Measurements from ENCODE around the gene TRAM2. TPM values are rescaled to one million over a fixed set of nuclear protein-coding genes. Genes with fewer than 3 reads are reported as not detected.
A peak's percentile ranks its signal among the peaks of the same experiment; 100 is the strongest.

The TRAM2 gene
- total and polyA plus RNA-seq, 2 of the 13 experiments (the other 11 are each of a cell fraction or from before 2014, with no cell fraction given): 49.1 to 72.5 TPM

GRCh38 chr6:52577022-52577777 is at the start of gene TRAM2 (continued):
- TF ChIP-seq DR1 (CRISPR knock-in tag; IDR thresholded peaks at IDR 0.05) (peak; percentile 85; the same call in 1 of the 2 replicates), KLF13 (CRISPR knock-in tag; IDR thresholded peaks at IDR 0.05) (peak; percentile 64; the same call in 1 of the 2 replicates), MYNN (CRISPR knock-in tag; IDR thresholded peaks at IDR 0.05; ENCODE audit: low read depth) (no peak), ZNF572 (CRISPR knock-in tag; IDR thresholded peaks at IDR 0.05) (0 out of 2 replicates have a peak, but pooled peaks have one; percentile 24), ZNF615 (CRISPR knock-in tag; IDR thresholded peaks at IDR 0.05; ENCODE audit: borderline replicate concordance) (no peak), ZNF431 (CRISPR knock-in tag; IDR thresholded peaks at IDR 0.05; ENCODE audit: borderline replicate concordance, low read depth) (peak; percentile 78; the same call in 1 of the 2 replicates), CHCHD3 (CRISPR knock-in tag; IDR thresholded peaks at IDR 0.05) (peak; percentile 32; the same call in 1 of the 2 replicates), MAX (IDR thresholded peaks at IDR 0.05) (peak; percentile 79), CCDC6 (CRISPR knock-in tag; IDR thresholded peaks at IDR 0.05) (peak; percentile 88), ZFP91 (CRISPR knock-in tag; IDR thresholded peaks at IDR 0.05; ENCODE audit: borderline replicate concordance) (peak; percentile 69; the same call in 1 of the 2 replicates), SP5 (CRISPR knock-in tag; IDR thresholded peaks at IDR 0.05; ENCODE audit: borderline replicate concordance, low read depth) (peak; percentile 53), GTF3A (CRISPR knock-in tag; conservative IDR thresholded peaks at IDR 0.05) (0 out of 2 replicates have a peak, but pooled peaks have one; percentile 10), ZFP36L2 (CRISPR knock-in tag; IDR thresholded peaks at IDR 0.05) (no peak), RBM39 (IDR thresholded peaks at IDR 0.05; ENCODE audit: low read depth, low read length, poor library complexity, severe bottlenecking) (peak; percentile 42), LBX2 (CRISPR knock-in tag; IDR thresholded peaks at IDR 0.05; ENCODE audit: borderline replicate concordance) (0 out of 2 replicates have a peak, but pooled peaks have one; percentile 84), ZFY (CRISPR knock-in tag; IDR thresholded peaks at IDR 0.05) (peak; percentile 100), WIZ (CRISPR knock-in tag; IDR thresholded peaks at IDR 0.05) (no peak), EHMT2 (IDR thresholded peaks at IDR 0.05; ENCODE audit: borderline replicate concordance, low read depth, low read length) (no peak), FOSL2 (CRISPR knock-in tag; IDR thresholded peaks at IDR 0.05) (peak; percentile 25; the same call in 1 of the 2 replicates), TAF15 (IDR thresholded peaks at IDR 0.05; ENCODE audit: low read depth, low read length, poor library complexity, severe bottlenecking) (peak; percentile 94), KLF12 (CRISPR knock-in tag; IDR thresholded peaks at IDR 0.05; ENCODE audit: borderline replicate concordance) (peak; percentile 95), ZNF782 (CRISPR knock-in tag; IDR thresholded peaks at IDR 0.05; ENCODE audit: borderline replicate concordance) (no peak)
- TF ChIP-seq, protein P1, sequence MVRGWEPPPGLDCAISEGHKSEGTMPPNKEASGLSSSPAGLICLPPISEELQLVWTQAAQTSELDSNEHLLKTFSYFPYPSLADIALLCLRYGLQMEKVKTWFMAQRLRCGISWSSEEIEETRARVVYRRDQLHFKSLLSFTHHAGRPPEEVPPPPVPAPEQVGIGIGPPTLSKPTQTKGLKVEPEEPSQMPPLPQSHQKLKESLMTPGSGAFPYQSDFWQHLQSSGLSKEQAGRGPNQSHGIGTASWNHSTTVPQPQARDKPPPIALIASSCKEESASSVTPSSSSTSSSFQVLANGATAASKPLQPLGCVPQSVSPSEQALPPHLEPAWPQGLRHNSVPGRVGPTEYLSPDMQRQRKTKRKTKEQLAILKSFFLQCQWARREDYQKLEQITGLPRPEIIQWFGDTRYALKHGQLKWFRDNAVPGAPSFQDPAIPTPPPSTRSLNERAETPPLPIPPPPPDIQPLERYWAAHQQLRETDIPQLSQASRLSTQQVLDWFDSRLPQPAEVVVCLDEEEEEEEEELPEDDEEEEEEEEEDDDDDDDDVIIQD (CRISPR knock-in tag; IDR thresholded peaks at IDR 0.05; ENCODE audit: low read depth): no peak
- TF ChIP-seq, protein P2, sequence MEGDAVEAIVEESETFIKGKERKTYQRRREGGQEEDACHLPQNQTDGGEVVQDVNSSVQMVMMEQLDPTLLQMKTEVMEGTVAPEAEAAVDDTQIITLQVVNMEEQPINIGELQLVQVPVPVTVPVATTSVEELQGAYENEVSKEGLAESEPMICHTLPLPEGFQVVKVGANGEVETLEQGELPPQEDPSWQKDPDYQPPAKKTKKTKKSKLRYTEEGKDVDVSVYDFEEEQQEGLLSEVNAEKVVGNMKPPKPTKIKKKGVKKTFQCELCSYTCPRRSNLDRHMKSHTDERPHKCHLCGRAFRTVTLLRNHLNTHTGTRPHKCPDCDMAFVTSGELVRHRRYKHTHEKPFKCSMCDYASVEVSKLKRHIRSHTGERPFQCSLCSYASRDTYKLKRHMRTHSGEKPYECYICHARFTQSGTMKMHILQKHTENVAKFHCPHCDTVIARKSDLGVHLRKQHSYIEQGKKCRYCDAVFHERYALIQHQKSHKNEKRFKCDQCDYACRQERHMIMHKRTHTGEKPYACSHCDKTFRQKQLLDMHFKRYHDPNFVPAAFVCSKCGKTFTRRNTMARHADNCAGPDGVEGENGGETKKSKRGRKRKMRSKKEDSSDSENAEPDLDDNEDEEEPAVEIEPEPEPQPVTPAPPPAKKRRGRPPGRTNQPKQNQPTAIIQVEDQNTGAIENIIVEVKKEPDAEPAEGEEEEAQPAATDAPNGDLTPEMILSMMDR (CRISPR knock-in tag; IDR thresholded peaks at IDR 0.05): peak; percentile 43

Measured in HepG2 (cell line).